Pancreas (tissue), 10 donors: ENCODE results near the gene PCSK4. TPM values are rescaled to one million over a fixed set of nuclear protein-coding genes. Genes with fewer than 3 reads are reported as not detected.

ENCODE experiments used
- ATAC-seq, 4 donors: fragments of 200-7000 bp; cut with Tn5 transposase; one replicate each; pipeline versions ENCODE4 v1.8.0 to v1.9.1; 2020; ENCODE audit warnings: mild to moderate bottlenecking in 4 of 4, moderate library complexity in 4 of 4
- DNase-seq, 6 donors: peaks; one replicate each; pipeline ENCODE4 v3.0.0-alpha.2; 2020
- FAIRE-seq: peaks from 2 replicates; lab custom pipeline; 2012; peaks lifted over from hg19 to GRCh38; lab: Jason Lieb, UNC
- H3K27ac ChIP-seq, 4 donors: fragments of 200-600 bp; sonication (generic); 1 replicate in 3 of 4; 2 replicates in 1 of 4; pipeline versions ENCODE4 v1.5.0 to v1.8.0; 2020
- H3K27me3 ChIP-seq, 4 donors: fragments of 200-600 bp; one replicate each; pipeline ENCODE4 v1.8.0; 2021
- H3K36me3 ChIP-seq, 3 donors: fragments of 200-600 bp; sonication (generic) in 1 of 3; one replicate each; pipeline versions ENCODE4 v1.5.0 to v1.8.0; 2020 to 2021
- H3K4me1 ChIP-seq, 3 donors: fragments of 200-600 bp; one replicate each; pipeline ENCODE4 v1.8.0; 2021
- H3K4me3 ChIP-seq, 4 donors: fragments of 200-600 bp; sonication (generic) in 2 of 4; one replicate each; pipeline versions ENCODE4 v1.5.0 to v1.8.0; 2020 to 2021
- H3K9me3 ChIP-seq, 4 donors: fragments of 200-600 bp; one replicate each; pipeline ENCODE4 v1.8.0; 2021
- WGBS, 2 donors: extraction: QIAGEN DNeasy Blood & Tissue Kit; methylation state at CpG; one replicate each; pipeline ENCODE4 v1.1.7; 2013; 5-methylcytosine and 5-hydroxymethylcytosine counted together
- intact Hi-C, 3 donors: fragments of 100-400 bp; cut with DNase I; formaldehyde crosslinking; loops; one replicate each; pipeline versions ENCODE4 v1.11.1 to v1.14.2; 2022
- polyA plus RNA-seq, 2 donors: library from polyadenylated mRNA; stranded (reverse); fragments of 200-250 nt; gene quantifications; one replicate each; pipeline ENCODE4 v1.2.3, GENCODE V29; 2013
- total RNA-seq, 6 donors: library from RNA; stranded (reverse); fragmentation: NEBNext Ultra II Directional in 4 of 6; extraction: Animal tissue kit (Norgen Biotek cat#: 25700) in 4 of 6; gene quantifications; one replicate each; pipeline versions ENCODE4 v1.2.1 to v1.2.4, GENCODE V29; 2021 to 2023
- TF ChIP-seq, protein P1 (sequence below), 4 donors: fragments of 200-600 bp; sonication (generic) in 3 of 4; IDR thresholded peaks; one replicate each; pipeline versions ENCODE4 v1.5.0 to v1.8.0; 2021; ENCODE audit warnings: antibody characterized with exemption in 4 of 4
- donor health status: healthy with polysubstance abuse.
- donor health status: DM: no; HTN: no; CAD: no; lungs with moderate emphysema.
- donor health status: DM: no; HTN: no; CAD: no.
- donor health status: control.
- donor health status: control.
- donor health status: Bipolar disorder and iron deficiency.
- donor health status: DM: yes; HTN: yes; CAD: no.
- donor health status: DM: no; HTN: no; CAD: no.
- donor health status: DM: no; HTN: no; CAD: no.
- donor health status: DM: yes; HTN: yes; CAD: no.

Gene PCSK4
- total and polyA plus RNA-seq, 8 donors, result 1.5 to 11.5 (median 2.4) TPM

DNA sequence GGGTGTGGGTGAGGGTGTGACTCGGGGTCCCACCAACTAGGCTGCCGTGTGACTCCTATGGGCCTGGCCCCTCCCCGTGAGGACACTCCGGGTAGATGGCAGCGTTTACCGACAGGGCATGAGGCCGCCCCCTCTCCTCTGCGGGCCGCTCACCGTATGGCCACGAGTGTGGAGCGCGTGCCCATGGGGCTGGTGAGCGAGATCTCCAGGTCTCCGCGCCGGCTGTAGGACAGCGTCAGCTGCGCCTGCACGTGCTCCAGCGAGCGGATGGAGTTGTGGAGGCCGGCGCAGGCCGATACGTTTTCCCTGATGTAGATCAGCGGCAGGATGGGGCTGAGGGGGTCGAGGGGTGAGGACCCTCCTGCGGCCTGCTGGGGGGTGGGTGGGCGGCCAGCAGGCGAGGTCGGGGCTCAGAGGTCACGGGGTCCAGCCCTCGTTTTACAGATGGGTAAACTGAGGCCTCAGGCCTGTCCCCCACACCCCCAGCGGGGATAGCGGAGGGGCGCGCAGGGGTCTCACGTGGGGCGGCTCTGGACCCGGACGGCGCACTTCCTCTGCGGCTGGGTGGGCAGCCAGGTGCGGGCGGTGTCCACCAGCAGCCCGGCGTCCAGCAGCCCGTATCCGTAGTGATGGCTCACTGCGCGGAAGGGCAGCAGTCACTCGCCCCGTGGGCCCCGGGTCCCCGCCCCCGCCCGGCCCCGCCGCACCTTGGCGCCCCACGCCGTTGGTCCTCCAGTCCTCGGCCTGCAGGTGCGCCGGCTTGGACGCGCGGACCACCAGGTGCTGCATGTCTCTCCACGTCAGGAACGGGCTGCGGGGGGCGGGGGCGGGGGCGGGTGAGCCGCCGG lies 6.8 kb downstream of the PCSK4 start:
- DNase-seq (peak in 1 of 6 donors; percentile 70), FAIRE-seq (no peak)
- H3K27ac ChIP-seq, result no peak overlapping the region

DNA sequence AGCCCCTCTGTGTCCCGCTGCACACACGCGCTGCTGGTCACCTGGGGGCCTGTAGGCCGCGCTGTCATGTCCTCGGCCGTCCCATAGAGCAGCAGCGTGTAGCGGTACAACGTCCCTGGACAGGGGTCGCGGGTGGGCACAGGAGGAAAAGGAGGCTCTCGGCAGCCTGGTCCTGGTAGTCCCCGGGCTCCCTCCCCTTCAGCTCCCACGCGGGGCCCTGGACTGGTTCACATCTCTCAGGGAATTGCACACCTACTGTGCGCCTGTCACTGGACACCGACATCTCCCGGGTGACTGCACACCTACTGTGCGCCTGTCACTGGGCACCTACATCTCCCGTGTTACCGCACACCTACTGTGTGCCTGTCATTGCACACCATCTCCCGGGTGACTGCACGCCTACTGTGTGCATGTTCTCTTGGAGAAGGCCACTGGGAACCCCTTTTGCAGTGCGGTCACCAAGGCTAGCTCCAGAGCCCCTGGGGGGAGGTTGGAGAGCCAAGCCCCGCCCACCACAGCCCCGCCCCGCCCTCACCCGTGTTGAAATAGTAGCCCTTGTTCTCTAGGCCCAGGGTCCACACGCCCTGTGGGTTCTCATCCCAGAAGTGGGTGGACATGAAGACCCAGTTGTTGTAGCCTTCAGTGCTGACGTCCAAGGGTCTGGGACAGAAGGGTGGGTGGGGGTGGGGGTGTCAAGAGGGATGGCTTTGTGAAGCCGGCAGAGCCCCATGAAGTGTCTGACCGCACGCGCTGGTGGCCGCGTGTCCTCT lies 7.6 kb downstream of the PCSK4 start:
- TF ChIP-seq, protein P1, sequence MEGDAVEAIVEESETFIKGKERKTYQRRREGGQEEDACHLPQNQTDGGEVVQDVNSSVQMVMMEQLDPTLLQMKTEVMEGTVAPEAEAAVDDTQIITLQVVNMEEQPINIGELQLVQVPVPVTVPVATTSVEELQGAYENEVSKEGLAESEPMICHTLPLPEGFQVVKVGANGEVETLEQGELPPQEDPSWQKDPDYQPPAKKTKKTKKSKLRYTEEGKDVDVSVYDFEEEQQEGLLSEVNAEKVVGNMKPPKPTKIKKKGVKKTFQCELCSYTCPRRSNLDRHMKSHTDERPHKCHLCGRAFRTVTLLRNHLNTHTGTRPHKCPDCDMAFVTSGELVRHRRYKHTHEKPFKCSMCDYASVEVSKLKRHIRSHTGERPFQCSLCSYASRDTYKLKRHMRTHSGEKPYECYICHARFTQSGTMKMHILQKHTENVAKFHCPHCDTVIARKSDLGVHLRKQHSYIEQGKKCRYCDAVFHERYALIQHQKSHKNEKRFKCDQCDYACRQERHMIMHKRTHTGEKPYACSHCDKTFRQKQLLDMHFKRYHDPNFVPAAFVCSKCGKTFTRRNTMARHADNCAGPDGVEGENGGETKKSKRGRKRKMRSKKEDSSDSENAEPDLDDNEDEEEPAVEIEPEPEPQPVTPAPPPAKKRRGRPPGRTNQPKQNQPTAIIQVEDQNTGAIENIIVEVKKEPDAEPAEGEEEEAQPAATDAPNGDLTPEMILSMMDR (IDR thresholded peaks at IDR 0.05), result no peak
- FAIRE-seq (no peak), DNase-seq (peak in 1 of 6 donors; percentile 70), ATAC-seq (no peak)
- H3K36me3 ChIP-seq, result no peaks in the 10 kb centered on the region
- intact Hi-C loops, result no loop called here
- no peak overlapping the region for H3K4me3 ChIP-seq
- no peaks in the 10 kb centered on the region for H3K27me3 ChIP-seq
- no peak overlapping the region for H3K27ac ChIP-seq
- H3K9me3 ChIP-seq, result no peaks in the 10 kb centered on the region
- peaks cover 0 to 12% (median 8%) of the 10 kb centered on the region in 3 donors for H3K4me1 ChIP-seq
- WGBS, 2 donors, result 78 to 81% methylated on average over 34 to 37 of the region's 37 CpGs

More for the DNA sequence above, 6.8 kb downstream of the PCSK4 start:
- Histone ChIP-seq H3K9me3 (no peaks in the 10 kb centered on the region), H3K4me1 (peaks cover 0 to 4% (median under 1%) of the 10 kb centered on the region in 3 donors), H3K4me3 (no peak overlapping the region), H3K27me3 (no peaks in the 10 kb centered on the region), H3K36me3 (no peaks in the 10 kb centered on the region)
- TF ChIP-seq, protein P1 (IDR thresholded peaks at IDR 0.05), result no peak
- WGBS, 2 donors, result 87 to 93% methylated on average over 63 to 77 of the region's 77 CpGs
- ATAC-seq, result no peak
- intact Hi-C loops, result no loop called here

DNA sequence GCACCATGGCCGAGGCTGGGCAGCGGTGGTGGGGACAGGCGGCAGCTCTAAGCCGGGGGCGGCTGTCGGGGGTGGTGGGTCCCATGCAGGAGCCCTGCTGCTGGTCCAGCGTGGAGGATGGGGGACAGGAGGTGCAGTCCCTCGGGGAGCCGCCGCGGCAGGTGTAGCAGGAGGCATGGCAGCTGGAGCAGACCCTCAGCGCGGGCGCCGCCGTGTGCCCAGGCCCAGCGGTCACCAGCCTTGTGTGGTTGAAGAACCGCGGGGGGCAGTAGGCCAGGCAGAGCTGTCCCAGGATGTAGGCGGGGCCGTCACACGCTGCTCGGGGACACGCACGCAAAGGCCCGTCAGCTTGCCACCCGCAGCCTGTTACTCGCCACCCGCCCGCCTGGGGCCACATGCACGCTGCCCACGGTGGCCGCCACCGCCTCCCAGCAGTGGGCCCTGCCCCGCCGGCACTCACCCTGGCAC lies 8.2 kb downstream of the PCSK4 start:
- intact Hi-C loops, result no loop called here
- H3K27me3 ChIP-seq, result no peaks in the 10 kb centered on the region
- no peak overlapping the region for H3K27ac ChIP-seq
- peaks cover 0 to 12% (median 11%) of the 10 kb centered on the region in 3 donors for H3K4me1 ChIP-seq
- TF ChIP-seq, protein P1 (IDR thresholded peaks at IDR 0.05), result no peak
- H3K4me3 ChIP-seq, result no peak overlapping the region
- H3K36me3 ChIP-seq, result no peaks in the 10 kb centered on the region
- no peak for FAIRE-seq
- WGBS, 2 donors, result 89 to 90% methylated on average over 27 to 36 of the region's 36 CpGs
- no peak for ATAC-seq
- H3K9me3 ChIP-seq, result no peaks in the 10 kb centered on the region
- no peak for DNase-seq

DNA sequence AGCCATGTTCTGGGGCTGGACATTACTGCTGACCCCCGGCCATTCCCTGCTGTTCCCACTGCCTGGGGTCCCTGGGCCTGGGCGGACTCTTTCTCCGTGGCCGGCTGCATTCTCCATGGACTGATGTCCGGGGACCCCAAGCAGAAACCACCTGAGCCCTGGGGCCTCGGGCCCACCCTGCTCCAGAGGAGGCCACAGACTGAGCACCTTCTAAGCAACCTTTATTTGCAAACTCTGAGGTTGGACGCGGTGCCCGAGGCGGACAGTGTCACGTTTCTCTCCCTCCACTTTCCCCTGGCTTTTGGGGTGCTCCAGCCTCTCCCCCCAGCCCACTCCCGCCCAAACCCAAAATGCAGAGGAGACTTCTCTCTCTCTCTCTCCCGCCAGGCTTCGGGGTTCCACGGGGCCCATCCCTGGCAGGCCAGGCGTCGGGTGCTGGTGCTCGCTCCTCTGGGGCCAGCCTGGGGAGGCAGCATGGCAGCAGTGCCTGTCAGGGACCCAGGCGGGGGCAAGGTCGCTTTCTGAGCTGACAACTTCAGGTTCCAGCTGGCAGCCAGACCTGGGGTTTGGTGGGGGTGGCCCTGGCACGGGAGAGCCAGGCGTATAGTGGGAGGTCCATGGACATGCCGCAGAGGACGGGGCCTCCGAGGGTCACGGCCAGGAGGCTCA lies 8.8 kb downstream of the PCSK4 start:
- Histone ChIP-seq H3K9me3 (no peaks in the 10 kb centered on the region), H3K27me3 (no peaks in the 10 kb centered on the region), H3K27ac (no peak overlapping the region), H3K4me1 (peaks cover 0 to 12% (median 11%) of the 10 kb centered on the region in 3 donors), H3K4me3 (no peak overlapping the region), H3K36me3 (no peaks in the 10 kb centered on the region)
- no peak for ATAC-seq
- peak in 2 of 6 donors; percentile 45 to 83 for DNase-seq
- WGBS, 2 donors, result 84 to 85% methylated on average over 26 of the region's 26 CpGs
- TF ChIP-seq, protein P1 (IDR thresholded peaks at IDR 0.05), result no peak
- intact Hi-C loops, result no loop called here
- FAIRE-seq, result no peak
